ENCODE data around the gene CDK8. TPM values are rescaled to one million over a fixed set of nuclear protein-coding genes. Genes with fewer than 3 reads are reported as not detected.

The CDK8 gene
- total RNA-seq, 4 donors from 2014 or later: 6.7 to 17.9 (median 15.4) TPM

DNA sequence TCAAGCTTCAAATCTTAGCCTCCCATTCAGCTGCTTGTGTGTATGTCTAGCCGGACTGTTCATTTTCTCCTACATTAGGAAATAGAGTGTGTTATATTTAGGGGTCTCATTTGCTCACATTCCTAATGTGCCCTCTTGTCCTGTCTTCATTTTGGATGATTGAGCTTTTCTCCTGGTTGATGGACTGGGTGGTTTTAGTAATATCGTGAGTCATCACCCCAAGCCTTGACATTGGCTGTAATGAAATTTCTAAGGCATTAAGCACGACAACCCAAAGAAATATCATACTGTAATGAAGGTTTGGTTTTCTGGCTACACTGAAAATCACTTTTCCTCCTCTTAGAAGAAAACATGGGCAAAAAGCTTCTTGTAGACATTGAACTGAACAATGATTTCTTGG lies 192.8 kb downstream of the CDK8 start:
- Histone ChIP-seq H3K4me1 (no peaks in the 10 kb centered on the region), H3K27ac (no peak overlapping the region), H3K9me3 (no peaks in the 10 kb centered on the region), H3K4me3 (no peak overlapping the region), H3K36me3 (no peaks in the 10 kb centered on the region), H3K27me3 (no peaks in the 10 kb centered on the region)
- intact Hi-C loops (cut with DNase I; ENCODE audit: low total_unique reads): no loop called here
- no peak for DNase-seq
- no peak for TF ChIP-seq POLR2A (IDR thresholded peaks at IDR 0.05)
- TF ChIP-seq, protein P1, sequence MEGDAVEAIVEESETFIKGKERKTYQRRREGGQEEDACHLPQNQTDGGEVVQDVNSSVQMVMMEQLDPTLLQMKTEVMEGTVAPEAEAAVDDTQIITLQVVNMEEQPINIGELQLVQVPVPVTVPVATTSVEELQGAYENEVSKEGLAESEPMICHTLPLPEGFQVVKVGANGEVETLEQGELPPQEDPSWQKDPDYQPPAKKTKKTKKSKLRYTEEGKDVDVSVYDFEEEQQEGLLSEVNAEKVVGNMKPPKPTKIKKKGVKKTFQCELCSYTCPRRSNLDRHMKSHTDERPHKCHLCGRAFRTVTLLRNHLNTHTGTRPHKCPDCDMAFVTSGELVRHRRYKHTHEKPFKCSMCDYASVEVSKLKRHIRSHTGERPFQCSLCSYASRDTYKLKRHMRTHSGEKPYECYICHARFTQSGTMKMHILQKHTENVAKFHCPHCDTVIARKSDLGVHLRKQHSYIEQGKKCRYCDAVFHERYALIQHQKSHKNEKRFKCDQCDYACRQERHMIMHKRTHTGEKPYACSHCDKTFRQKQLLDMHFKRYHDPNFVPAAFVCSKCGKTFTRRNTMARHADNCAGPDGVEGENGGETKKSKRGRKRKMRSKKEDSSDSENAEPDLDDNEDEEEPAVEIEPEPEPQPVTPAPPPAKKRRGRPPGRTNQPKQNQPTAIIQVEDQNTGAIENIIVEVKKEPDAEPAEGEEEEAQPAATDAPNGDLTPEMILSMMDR (IDR thresholded peaks at IDR 0.05): no peak

DNA sequence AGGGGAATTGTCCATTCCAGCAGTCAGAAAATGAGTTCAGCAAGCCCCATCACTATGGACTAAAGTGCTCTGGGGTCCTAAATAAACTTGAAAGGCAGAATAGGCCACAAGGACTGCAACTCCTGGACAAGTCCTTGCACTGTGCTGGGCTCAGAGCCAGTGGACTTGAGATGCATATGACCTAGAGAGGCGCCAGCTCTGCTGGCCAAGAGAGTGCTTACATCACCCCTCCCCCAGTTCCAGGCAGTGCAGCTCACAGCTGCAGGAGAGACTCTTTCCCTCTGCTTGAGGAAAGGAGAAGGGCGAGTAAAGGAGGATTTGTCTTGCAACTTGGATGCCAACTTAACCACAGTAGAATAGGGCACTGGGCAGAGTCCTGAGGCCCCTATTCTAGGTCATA lies 194.1 kb downstream of the CDK8 start:
- intact Hi-C loops (cut with DNase I; ENCODE audit: low total_unique reads): no loop called here
- Histone ChIP-seq H3K4me3 (no peak overlapping the region), H3K36me3 (no peaks in the 10 kb centered on the region), H3K27ac (no peak overlapping the region), H3K9me3 (no peaks in the 10 kb centered on the region), H3K4me1 (no peaks in the 10 kb centered on the region), H3K27me3 (no peaks in the 10 kb centered on the region)
- TF ChIP-seq POLR2A (IDR thresholded peaks at IDR 0.05): no peak
- TF ChIP-seq, protein P1 (IDR thresholded peaks at IDR 0.05): no peak
- DNase-seq: no peak

DNA sequence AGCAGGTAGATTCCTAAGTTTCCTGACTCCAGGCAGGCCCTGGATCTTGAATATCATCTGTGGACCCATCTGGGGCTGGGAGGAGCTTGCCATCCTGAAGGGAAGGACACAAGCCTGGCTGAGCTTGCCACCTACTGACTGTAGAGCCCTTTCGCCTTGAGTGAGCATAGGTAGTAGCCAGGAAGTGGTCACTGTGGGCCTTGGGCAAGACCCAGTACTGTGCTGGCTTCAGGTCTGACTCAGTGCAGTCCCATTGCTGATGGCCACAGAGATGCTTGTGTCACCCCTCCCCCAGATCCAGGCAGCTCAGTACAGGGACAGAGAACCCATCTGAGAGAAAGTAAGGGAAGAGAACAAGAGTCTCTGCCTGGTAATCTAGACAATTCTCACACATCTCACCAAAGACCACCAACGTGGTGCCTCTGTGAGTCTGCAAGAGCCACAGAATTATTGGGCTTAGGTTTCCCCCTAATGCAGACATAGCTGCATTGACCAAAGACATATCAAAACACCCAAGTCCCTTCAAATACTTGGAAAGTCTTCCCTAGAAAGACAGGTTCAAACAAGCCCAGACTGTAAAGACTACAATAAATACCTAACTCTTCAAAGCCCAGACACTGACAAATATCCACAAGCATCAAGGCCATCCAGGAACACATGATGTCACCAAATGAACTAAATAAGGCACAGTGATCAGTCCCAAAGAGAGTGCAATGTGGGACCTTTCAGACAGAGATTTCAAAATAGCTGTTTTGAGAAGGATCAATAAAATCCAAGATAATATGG lies 195.3 kb downstream of the CDK8 start:
- Histone ChIP-seq H3K27ac (no peak overlapping the region), H3K27me3 (no peaks in the 10 kb centered on the region), H3K4me1 (no peaks in the 10 kb centered on the region), H3K36me3 (no peaks in the 10 kb centered on the region), H3K4me3 (no peak overlapping the region), H3K9me3 (no peaks in the 10 kb centered on the region)
- intact Hi-C loops (cut with DNase I; ENCODE audit: low total_unique reads): no loop called here
- TF ChIP-seq, protein P1 (IDR thresholded peaks at IDR 0.05): no peak
- no peak for DNase-seq

Small RNA genes lying within 50 kb of the gene (small RNA-seq; reads per million reads assigned to genes)
- not detected for gene RF02271

Other genes starting within 250 kb of the CDK8 start
- 1 to 10 TPM in 1 of 4 donors, under 1 TPM in 2, not detected in 1; 0.24 to 6.0 (median 0.29) TPM for gene SHISA2, start 202.1 kb upstream of the CDK8 start, total RNA-seq
- 10 to 100 TPM; 12.0 to 32.4 (median 20.0) TPM for gene RNF6, start 31.8 kb upstream of the CDK8 start, total RNA-seq